GM21737 (cell line): ENCODE results near the gene LZTR1.
"Not testable (repeated sequence)": the region's sequence is repeated elsewhere in the genome, so short reads cannot be mapped to it uniquely, and the experiment has no call there.

Experiments
- ATAC-seq: cut with Tn5 transposase; IDR thresholded peaks from one replicate; pipeline ENCODE4 v1.9.1; 2021; ENCODE audit warnings: mild to moderate bottlenecking, moderate library complexity; ENCODE audit not compliant: unreplicated experiment

Gene LZTR1

DNA sequence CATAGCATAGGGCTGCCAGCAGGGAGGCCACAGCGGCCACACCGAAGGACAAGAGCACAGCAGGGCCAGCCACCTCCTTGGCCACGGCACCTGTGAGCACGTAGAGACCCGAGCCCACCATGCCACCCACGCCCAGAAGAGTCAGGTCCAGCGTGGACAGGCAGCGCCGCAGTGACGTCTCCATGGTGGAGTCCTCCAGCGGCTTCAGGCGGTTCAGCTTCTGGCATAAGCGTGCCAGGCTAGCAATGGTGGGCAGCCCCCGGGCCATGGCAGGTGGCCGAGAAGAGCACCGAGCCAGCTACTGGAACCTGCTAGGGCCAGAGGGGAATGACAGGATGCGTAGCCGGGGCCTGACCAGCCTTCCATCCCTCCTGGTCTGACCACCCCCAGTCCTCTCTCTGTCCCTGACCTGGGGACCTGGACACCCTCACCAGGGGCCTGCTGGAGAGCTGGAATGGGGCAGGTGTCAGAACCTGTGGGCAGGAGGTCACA, 49.5 kb downstream of the LZTR1 start:
- ATAC-seq: no peak

DNA sequence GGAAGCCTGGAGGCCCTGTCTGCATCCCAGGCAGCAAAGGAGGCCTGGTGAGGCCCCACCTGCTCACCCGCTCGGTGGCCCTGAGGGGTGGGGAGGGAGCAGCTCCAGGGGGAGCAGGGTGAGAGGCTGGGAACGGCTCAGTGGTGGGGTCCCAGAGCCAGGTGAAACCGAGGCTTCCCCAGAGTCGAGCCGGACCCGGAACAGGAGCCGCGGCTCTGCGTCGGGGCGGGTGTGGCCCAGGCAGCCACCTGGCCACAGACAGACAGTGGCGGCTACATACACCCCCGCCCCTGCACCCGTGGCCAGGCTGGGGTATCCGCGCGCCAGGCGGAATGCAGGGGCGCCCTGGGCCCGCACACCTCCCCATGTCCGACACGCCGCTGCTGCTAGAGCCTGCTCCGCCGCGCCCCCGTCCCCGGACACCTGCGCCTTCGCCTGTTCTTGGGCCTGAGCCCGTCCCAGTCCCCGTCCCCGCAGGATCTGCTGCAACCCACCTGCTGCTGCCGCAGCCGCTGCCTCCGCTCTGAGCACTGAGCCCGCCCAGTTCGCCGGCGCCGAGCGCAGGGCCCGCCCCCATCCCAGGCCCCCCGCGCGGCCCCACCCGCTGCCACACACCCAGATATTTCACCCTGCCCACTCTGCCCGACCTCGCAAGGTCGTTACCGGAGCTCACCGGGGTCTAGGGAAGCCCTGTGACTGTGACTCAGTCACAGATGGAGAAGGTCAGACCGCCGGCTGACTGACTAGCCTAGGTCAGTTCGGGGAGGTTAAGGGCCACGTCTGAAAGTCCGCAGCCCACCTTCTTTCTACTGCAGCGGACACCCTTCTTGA, 50.2 kb downstream of the LZTR1 start, which contains the start of gene SLC7A4:
SLC7A4 (minus strand) TSS at position 525 of the 831 bp plus-strand sequence. CDS start 749 bp downstream, outside the sequence.
- no peak for ATAC-seq

DNA sequence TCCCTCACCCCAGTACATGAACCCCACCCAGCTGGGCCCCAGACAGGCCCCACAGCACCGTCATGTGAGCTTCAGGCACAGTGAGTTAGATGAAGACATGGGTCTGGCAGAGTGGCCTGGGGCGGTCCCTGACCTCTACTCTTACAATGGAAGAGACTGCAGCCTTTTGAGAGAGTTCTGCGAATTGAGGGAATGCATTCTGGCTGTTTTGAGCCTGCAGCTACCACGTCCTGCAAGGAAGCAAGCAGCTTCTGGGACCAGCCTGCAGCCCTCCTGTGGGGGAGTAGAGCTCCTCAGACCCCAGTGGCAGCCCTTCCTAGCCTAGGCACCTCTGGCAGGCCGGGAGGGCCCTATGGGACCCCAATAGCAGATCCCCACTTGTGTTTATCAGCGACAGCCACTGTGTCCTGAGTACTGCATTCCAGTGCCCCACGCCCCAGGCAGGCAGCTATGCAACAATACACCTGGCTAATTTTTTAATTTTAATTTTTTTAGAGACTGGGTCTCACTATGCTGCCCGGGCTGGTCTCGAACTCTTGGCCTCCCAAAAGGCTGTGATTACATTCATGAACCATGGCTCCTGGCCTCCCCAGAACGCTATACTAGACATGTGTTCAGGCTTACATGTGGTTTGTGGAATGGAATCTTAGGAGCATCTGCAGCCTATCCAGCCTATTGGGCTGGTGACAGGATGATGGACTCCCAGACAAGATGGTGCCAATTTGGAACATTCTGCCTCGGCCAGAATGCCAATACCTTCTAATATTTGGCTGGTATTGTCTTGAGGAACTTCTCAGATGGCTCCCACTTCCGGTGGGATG, 51.0 kb downstream of the LZTR1 start:
- no peak for ATAC-seq

DNA sequence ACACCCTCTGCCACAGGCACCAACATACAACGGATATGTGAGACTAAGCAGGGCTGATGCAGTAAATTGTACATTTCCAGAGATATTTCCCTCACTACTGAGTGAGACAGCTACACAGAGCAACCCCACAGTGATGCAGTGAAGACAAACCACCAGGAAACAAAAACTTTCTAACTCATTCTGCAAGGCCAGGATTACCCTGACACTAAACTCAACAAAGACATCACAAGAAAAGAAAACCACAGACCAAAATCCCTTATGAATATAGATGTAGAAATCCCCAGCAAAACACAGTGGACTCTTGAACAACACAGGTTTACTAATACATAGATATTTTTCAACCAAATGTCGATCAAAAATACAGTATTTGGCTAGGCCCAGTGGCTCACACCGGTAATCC, 51.8 kb downstream of the LZTR1 start:
- ATAC-seq: no peak

DNA sequence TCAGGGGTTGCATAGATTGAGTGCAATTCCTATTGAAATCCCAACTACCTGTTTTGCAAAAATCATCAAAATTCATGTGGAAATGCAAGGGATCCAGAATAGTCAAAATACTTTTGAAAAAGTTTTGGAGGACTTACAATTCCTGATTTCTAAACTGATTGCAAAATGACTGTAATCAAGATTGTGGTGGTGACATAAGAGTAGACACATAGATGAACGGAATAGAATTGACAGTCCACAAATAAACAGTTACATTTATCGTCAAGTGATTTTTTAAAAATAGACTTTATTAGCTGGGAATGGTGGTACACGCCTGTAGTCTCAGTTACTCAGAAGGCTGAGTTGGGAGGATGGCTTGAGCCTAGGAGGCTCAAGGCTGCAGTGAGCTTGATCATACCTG, 52.9 kb downstream of the LZTR1 start:
- no peak for ATAC-seq

DNA sequence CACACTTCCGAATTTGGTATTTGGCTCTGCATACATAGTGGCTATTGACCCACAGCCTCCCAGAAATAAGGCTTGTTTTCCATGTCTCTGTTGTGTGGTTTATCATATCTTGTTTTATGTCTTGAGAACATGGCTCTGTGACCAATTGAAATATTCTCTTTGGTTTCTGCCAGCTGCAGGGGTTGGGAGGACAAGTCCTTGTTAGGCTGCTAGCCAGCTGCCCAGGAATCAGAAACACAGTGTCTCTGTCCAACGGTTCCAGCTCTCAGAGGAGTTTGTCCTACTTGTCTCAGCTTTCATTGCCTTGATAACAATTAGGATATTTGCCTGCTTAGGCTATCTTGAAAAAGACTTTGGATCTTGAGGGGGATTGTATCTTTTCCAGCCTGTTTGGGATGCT, 56.3 kb downstream of the LZTR1 start:
- no peak for ATAC-seq

DNA sequence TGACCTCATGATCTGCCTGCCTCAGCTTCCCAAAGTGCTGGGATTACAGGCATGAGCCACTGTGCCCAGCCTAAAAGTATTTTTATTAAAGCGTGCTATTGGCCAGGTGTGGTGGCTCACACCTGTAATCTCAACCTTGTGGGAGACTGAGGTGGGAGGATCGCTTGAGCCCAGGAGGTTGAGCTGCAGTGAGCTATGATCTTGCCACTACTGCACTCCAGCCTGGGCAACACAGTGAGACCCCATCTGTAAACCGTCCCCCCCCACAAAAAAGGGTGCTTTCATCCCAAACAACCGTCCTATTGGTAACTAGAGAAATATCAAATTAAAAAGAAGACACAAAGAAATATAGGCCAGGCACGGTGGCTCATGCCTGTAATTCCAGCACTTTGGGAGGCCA, 57.1 kb downstream of the LZTR1 start:
- not testable (repeated sequence) for ATAC-seq

DNA sequence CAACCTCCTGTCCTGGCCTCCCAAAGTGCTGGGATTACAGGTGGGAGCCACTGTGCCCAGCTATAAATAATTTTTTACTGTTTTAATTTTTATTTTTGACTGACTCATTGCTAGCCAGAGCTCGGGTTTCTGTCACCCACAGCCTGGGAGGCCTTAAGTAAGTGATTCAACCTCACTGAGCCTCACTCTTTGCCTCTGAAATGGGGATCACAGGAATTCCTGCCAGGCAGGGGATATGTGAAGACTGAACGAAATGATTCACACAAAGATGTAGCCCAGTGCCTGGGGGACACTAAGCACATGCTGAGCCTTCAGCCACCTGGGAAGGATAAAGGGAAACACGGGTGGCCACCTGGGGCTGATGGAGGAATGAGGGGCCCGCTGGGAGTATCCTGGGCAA, 59.8 kb downstream of the LZTR1 start:
- no peak for ATAC-seq

DNA sequence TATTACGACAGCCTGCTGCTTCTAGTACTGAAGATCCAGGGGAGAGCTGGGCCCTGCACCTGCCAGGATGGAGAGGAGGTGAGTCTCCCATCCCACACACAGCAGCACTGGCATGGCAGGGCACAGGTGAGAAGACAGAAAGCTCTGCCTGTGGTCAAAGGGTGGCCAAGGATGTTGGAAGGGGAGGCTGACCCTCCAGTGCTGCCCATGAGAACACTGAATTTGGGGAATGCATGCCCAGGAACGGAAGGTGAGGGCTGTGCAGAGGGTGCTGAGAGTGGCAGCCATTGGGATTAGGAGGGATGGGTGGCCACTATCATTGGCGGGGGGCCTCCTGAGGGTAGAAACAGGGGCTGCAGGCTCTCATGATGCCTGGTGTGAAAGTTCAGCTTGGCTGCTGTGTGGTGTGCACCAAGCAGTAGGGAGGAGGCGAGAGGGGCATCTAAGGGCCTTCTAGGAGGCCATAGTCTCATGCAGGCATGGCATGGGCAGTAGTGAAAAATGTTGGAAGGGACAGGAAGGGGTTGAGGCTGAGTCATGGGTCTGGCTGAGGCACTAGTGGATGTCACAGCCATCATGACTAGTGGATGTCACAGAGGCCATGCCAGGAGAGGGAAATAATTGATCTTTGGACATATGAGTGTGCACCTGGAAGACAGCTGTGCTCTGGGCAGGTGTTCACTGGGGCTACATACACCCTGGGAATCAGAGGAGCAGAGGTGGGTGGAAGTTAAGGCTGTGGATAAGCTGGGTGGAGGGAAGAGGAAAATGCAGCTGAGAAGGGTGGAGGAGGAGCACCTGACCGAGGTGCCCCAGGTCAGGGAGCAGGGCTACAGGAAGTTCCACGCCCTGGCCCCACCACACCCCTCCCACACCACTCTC, 61.1 kb downstream of the LZTR1 start:
- ATAC-seq: no peak

DNA sequence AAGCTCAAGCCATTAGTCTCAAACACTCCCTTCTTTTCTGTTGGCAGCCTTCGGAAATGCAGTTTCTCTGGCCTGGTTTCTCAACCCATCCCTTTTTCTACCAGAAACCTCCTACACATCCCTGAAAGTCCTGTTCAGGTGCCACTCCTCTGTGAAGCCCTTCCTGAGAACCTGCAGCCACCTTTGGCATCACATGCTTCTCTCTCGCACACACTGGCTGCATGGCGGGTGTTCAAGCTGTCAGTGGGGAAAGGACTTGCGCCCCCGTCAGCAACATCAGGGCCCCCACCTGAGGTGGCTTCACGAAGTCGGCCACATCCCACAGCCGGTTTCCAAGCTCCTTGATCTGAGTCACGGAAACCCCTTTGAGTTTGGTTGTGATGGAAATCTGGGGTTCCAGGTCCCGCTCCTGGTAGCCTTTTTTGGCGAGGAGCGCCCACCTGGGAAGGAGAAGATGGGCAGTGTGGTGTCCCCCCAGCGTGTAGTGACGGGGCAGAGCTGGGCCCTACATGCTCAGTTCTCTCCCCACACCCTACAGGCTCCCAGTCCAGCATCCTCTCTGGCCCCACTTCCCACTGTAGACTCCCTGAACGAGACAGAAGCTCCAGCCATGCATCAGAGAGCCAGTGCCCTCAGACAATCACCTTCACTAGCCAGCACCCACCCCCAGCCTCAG, 61.9 kb downstream of the LZTR1 start:
- ATAC-seq: no peak

DNA sequence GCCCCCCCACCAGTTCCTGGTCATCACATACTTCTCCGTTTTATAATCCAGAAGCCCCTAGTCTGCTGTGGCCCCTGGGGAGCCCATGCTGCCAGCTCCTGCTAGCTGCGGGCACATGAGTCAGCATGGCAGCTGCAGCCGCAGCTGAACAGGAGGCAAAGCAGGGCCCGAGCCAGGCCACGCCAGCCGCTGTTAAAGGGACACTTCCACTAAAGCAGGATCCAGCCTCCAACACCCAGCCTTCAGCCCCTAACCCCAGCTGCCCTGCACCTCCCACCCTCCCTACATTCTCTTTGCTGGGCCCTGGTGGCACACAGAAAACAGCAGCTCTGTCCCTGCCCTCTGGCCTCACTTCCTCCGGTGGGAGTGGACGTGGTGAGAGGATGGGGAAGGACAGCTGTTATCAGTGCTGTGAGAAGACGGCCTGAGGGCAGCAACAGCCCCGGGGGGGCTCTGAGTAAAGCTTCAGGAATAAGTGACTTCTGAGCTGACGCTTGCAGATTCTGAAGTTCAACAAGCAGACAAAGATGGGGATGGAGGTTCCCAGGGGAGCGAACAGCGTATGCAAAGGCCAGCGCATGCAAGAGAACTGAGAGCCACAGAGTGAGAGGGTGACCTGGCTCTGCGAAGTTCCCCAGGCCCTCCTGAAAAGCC, 63.0 kb downstream of the LZTR1 start:
- no peak for ATAC-seq

DNA sequence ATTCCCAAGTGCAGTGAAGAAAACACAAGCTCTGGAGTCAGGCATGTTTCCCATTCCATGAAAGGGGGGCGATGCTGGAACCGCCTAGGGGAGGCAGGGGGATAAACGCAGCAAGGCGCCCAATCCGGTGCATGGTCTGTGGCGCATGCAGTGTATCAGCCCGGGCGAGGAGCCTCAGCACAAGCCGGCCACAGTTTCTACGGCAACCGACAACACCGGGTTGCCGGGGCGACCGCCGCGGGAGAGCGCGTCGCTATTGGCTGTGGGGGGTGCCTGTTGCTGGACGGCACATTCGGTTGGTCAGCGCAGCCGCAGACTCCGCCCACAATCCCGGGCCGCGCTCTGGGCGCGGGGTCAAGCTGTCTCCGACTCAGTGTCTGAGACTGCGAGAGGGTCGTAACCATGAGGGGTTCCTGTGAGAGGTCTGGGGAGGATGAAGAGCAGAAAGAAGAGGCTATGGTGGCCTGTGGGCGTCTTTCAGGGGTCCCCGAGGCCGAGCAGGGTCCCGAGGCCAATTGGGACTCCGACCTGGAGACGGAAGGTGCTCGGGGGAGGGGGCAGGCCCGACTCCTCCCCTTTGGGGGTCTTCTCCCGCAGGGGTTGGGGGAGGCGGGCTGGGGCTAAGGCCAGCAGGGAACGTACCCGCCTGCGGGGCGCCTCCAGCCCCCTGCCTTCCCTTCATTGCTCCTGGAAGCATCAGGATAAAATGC, 63.6 kb downstream of the LZTR1 start, which contains the start of gene LRRC74B:
LRRC74B (plus strand) TSS at position 362 of the 710 bp plus-strand sequence; CDS start at position 403, 41 bp downstream.
- ATAC-seq: peak; percentile 86

DNA sequence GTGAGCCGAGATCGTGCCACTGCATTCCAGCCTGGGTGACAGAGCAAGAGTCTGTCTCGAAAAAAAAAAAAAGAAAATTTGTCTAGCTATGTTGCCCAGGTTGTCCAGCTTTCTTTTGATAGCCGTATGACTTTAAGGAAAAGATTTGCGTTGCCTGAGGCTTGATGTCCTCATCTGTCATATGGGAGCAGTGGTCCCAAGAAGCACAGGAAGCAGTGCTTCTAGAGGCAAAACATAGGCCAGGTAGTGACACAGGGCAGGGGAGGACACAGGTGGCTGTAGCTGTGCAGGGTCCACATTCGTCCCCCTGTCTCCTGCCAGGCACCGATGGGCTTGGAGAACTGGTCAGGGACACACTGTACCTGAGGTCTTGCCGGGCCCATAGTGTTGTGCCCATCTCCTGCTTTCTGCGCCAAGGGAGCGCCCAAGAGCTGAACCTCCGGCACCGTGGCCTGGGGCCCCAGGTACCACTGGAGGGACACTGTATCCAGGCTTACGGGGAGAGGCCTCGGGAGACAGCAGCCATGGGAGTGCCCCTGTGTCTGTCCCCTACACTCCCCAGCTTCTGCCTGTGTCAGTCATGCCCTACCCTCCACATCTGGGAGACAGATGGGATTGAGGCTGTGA, 65.1 kb downstream of the LZTR1 start:
- no peak for ATAC-seq

DNA sequence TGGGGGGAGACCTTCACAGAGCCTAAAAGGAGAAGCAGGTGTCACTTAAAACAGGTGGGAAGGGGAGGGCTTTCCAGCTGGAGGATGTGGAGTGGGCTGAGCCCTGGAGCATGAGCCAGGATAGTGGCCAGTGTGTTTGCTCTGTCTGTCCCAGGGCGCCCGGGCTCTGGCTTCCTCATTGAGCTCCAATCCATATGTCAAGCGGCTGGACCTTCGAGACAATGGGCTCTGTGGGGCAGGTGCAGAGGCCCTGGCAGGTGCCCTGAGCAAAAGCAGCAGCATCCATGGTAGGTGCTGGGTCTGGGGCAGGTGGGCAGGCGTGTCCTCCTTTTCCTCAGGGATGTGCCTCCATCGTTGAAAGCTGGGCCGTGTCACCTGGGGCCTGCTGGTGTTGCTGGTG, 65.6 kb downstream of the LZTR1 start:
- no peak for ATAC-seq

DNA sequence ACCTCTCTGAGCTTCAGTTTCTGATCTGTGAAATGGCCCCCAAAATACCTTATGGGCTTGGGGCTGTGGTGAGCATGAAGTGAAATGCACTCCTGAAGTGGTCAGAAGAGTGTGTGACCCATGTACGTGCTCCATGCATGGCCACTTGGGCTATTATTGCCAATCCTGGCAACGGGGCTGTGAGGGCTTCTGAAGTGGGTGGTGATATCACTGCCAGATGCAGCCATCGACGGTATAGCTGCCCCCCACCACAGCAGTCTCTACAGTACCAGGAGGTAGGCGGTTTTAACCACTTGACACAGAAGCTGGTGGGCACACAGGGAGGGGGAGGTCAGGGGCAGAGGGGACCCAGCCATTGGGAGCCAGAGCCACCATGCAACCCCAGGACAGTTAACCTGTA, 66.4 kb downstream of the LZTR1 start:
- ATAC-seq: not testable (repeated sequence)
